Pancreas (tissue), 10 donors: Measurements from ENCODE around the gene ZNF394. TPM values are rescaled to one million over a fixed set of nuclear protein-coding genes. Genes with fewer than 3 reads are reported as not detected.
A peak's percentile ranks its signal among the peaks of the same experiment; 100 is the strongest.

ENCODE experiments used
- ATAC-seq, 4 donors: fragments of 200-7000 bp; cut with Tn5 transposase; one replicate each; pipeline versions ENCODE4 v1.8.0 to v1.9.1; 2020; ENCODE audit warnings: mild to moderate bottlenecking in 4 of 4, moderate library complexity in 4 of 4
- DNase-seq, 6 donors: peaks; one replicate each; pipeline ENCODE4 v3.0.0-alpha.2; 2020
- FAIRE-seq: peaks from 2 replicates; lab custom pipeline; 2012; peaks lifted over from hg19 to GRCh38; lab: Jason Lieb, UNC
- H3K27ac ChIP-seq, 4 donors: fragments of 200-600 bp; sonication (generic); 1 replicate in 3 of 4; 2 replicates in 1 of 4; pipeline versions ENCODE4 v1.5.0 to v1.8.0; 2020
- H3K27me3 ChIP-seq, 4 donors: fragments of 200-600 bp; one replicate each; pipeline ENCODE4 v1.8.0; 2021
- H3K36me3 ChIP-seq, 3 donors: fragments of 200-600 bp; sonication (generic) in 1 of 3; one replicate each; pipeline versions ENCODE4 v1.5.0 to v1.8.0; 2020 to 2021
- H3K4me1 ChIP-seq, 3 donors: fragments of 200-600 bp; one replicate each; pipeline ENCODE4 v1.8.0; 2021
- H3K4me3 ChIP-seq, 4 donors: fragments of 200-600 bp; sonication (generic) in 2 of 4; one replicate each; pipeline versions ENCODE4 v1.5.0 to v1.8.0; 2020 to 2021
- H3K9me3 ChIP-seq, 4 donors: fragments of 200-600 bp; one replicate each; pipeline ENCODE4 v1.8.0; 2021
- WGBS, 2 donors: extraction: QIAGEN DNeasy Blood & Tissue Kit; methylation state at CpG; one replicate each; pipeline ENCODE4 v1.1.7; 2013; 5-methylcytosine and 5-hydroxymethylcytosine counted together
- intact Hi-C, 3 donors: fragments of 100-400 bp; cut with DNase I; formaldehyde crosslinking; loops; one replicate each; pipeline versions ENCODE4 v1.11.1 to v1.14.2; 2022
- polyA plus RNA-seq, 2 donors: library from polyadenylated mRNA; stranded (reverse); fragments of 200-250 nt; gene quantifications; one replicate each; pipeline ENCODE4 v1.2.3, GENCODE V29; 2013
- total RNA-seq, 6 donors: library from RNA; stranded (reverse); fragmentation: NEBNext Ultra II Directional in 4 of 6; extraction: Animal tissue kit (Norgen Biotek cat#: 25700) in 4 of 6; gene quantifications; one replicate each; pipeline versions ENCODE4 v1.2.1 to v1.2.4, GENCODE V29; 2021 to 2023
- TF ChIP-seq, protein P1 (sequence below), 4 donors: fragments of 200-600 bp; sonication (generic) in 3 of 4; IDR thresholded peaks; one replicate each; pipeline versions ENCODE4 v1.5.0 to v1.8.0; 2021; ENCODE audit warnings: antibody characterized with exemption in 4 of 4
- donor health status: healthy with polysubstance abuse.
- donor health status: DM: no; HTN: no; CAD: no; lungs with moderate emphysema.
- donor health status: DM: no; HTN: no; CAD: no.
- donor health status: control.
- donor health status: control.
- donor health status: Bipolar disorder and iron deficiency.
- donor health status: DM: yes; HTN: yes; CAD: no.
- donor health status: DM: no; HTN: no; CAD: no.
- donor health status: DM: no; HTN: no; CAD: no.
- donor health status: DM: yes; HTN: yes; CAD: no.

Gene ZNF394
- total and polyA plus RNA-seq, 8 donors = 10.3 to 16.8 (median 13.5) TPM

DNA sequence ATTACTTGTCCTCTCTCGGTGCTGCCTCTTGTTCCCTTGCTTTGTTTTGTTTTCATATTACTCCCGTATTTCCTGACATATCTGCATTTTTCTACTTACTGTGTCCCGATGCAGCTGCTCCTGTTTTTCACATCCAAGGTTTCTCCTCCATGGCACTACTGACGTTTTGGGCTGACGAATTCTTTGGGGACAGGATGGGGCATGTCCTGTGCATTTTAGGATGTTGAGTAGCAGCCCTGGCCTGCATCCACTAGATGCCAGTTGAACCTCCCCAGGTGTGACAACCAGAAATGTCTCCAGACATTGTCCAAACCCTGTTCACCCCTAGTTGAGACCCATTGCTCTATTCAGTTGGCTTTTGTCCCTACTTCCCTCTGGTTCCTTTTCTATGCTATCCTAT, 15.0 kb downstream of the ZNF394 start:
- TF ChIP-seq, protein P1, sequence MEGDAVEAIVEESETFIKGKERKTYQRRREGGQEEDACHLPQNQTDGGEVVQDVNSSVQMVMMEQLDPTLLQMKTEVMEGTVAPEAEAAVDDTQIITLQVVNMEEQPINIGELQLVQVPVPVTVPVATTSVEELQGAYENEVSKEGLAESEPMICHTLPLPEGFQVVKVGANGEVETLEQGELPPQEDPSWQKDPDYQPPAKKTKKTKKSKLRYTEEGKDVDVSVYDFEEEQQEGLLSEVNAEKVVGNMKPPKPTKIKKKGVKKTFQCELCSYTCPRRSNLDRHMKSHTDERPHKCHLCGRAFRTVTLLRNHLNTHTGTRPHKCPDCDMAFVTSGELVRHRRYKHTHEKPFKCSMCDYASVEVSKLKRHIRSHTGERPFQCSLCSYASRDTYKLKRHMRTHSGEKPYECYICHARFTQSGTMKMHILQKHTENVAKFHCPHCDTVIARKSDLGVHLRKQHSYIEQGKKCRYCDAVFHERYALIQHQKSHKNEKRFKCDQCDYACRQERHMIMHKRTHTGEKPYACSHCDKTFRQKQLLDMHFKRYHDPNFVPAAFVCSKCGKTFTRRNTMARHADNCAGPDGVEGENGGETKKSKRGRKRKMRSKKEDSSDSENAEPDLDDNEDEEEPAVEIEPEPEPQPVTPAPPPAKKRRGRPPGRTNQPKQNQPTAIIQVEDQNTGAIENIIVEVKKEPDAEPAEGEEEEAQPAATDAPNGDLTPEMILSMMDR (IDR thresholded peaks at IDR 0.05) = no peak
- ATAC-seq = no peak
- Histone ChIP-seq H3K4me3 (no peak overlapping the region), H3K27ac (no peak overlapping the region), H3K36me3 (no peaks in the 10 kb centered on the region), H3K9me3 (no peaks in the 10 kb centered on the region), H3K27me3 (no peaks in the 10 kb centered on the region), H3K4me1 (no peaks in the 10 kb centered on the region)
- WGBS, 2 donors = 86 to 91% methylated on average over 5 of the region's 5 CpGs
- intact Hi-C loops = no loop called here
- no peak for FAIRE-seq
- DNase-seq = no peak

DNA sequence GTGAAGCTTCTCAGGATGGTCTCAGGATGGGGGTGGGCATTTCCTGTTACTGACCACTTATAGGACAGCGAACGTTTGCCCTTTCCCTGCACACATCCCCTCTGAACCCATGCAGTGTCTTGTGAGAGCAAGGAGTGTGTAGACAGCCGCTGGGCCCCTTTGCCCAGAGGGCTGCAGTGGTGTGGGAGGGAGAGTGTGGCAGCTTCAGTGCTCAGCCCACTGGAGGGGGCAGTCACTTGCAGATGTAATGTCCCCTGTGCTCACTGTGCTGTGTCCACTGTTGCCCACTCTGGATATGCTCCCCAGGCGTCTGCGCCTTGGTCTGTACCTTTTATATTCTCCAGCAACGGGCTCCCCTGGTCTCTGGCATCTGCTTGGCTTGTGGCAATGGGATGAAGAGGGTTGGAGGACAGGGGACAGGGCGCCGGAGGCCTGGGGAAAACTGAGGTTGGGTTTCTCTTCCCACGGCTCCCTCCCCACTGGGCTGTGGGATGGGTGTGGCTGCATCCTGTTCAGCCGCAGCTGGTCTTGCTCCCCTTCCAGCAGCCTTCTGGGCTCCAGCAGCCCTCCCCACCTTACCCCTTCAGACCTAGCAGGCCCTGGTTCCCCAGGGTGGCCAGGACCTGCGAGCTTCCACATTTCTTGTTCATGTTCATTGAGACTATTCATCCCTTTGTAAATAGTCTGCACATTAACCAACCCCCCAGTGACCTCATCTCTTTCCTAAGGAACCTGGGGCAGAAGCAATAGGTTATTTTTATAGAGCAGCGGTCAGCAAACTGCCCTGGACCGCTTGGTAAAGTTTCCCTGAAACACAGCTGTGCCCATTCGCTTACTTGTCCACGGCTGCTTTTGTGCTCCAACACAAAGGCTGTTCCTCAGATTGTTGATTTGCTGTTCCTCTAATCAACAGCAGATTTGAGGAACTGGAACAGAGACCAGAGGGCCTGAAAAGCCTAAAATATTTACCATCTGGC, 21.3 kb downstream of the ZNF394 start:
- ATAC-seq (peak in 1 of 4 donors; percentile 12), FAIRE-seq (no peak), DNase-seq (peak in 1 of 6 donors; percentile 30)
- 85 to 88% methylated on average over 15 of the region's 15 CpGs for WGBS, 2 donors
- H3K4me3 ChIP-seq = no peak overlapping the region
- TF ChIP-seq, protein P1 (IDR thresholded peaks at IDR 0.05) = no peak
- H3K27me3 ChIP-seq = no peaks in the 10 kb centered on the region
- H3K27ac ChIP-seq = no peak overlapping the region
- no peaks in the 10 kb centered on the region for H3K36me3 ChIP-seq
- peaks cover 0 to 3% (median 0%) of the 10 kb centered on the region in 3 donors for H3K4me1 ChIP-seq
- no peaks in the 10 kb centered on the region for H3K9me3 ChIP-seq
- intact Hi-C loops = no loop called here

DNA sequence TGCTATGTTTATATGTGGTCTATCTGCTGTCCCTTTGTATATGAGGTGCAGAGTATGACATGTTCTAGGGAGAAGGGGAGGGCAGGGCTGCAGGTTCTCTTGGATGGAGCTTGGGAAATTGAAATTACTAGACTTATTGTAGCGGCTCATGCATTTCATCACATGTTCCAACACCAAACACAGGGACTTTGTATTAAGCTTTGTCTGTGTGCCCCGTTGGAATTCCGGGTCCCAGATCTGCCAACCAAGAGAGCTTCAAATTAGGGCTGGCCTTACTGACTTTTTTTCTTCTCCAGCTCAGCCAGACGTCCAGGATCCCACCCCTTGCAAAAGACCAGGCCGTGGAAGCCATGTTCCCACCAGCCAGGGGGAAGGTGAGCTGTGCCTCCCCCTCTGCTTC, 24.0 kb downstream of the ZNF394 start:
- Histone ChIP-seq H3K9me3 (no peaks in the 10 kb centered on the region), H3K4me1 (peaks cover 0 to 4% (median 0%) of the 10 kb centered on the region in 3 donors), H3K27me3 (no peaks in the 10 kb centered on the region), H3K36me3 (no peaks in the 10 kb centered on the region), H3K27ac (no peak overlapping the region), H3K4me3 (no peak overlapping the region)
- intact Hi-C loops = no loop called here
- ATAC-seq (no peak), FAIRE-seq (no peak), DNase-seq (peak in 2 of 6 donors; percentile 5 to 12)
- TF ChIP-seq, protein P1 (IDR thresholded peaks at IDR 0.05) = no peak
- 70 to 75% methylated on average over 5 of the region's 5 CpGs for WGBS, 2 donors

DNA sequence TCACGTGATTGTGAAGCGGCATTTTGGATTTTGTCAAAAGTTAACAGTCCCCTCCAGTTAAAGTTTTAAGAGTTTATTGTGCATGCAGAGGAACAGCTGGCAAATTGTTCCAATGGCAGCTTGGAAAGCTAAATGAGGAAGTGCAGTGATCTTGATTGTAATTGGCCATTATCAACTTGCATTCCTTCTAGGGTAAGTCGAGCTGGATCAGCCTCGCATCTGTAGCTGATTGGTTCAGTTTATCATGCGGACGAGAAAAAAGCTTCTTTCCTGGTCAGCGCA, 26.8 kb downstream of the ZNF394 start:
- DNase-seq = peak in 1 of 6 donors; percentile 12
- ATAC-seq = peak; percentile 10 to 51 (median 34)
- no peaks in the 10 kb centered on the region for H3K36me3 ChIP-seq
- TF ChIP-seq, protein P1 (IDR thresholded peaks at IDR 0.05) = no peak
- no peaks in the 10 kb centered on the region for H3K27me3 ChIP-seq
- intact Hi-C loops = no loop called here
- H3K9me3 ChIP-seq = no peaks in the 10 kb centered on the region
- WGBS, 2 donors = 2% methylated on average over 7 of the region's 7 CpGs
- peaks cover 0 to 4% (median 0%) of the 10 kb centered on the region in 3 donors for H3K4me1 ChIP-seq
- H3K27ac ChIP-seq = peak overlapping the region in 3 of 4 donors; percentile 36 to 70 (median 60)
- no peak for FAIRE-seq
- H3K4me3 ChIP-seq = peak overlapping the region; percentile 50 to 86 (median 66)
